ENCODE results near the gene NINJ2. TPM values are rescaled to one million over a fixed set of nuclear protein-coding genes. Genes with fewer than 3 reads are reported as not detected.

Gene NINJ2
- total RNA-seq, 4 donors from 2014 or later: 3.8 to 8.3 (median 5.2) TPM; not detected in 1

DNA sequence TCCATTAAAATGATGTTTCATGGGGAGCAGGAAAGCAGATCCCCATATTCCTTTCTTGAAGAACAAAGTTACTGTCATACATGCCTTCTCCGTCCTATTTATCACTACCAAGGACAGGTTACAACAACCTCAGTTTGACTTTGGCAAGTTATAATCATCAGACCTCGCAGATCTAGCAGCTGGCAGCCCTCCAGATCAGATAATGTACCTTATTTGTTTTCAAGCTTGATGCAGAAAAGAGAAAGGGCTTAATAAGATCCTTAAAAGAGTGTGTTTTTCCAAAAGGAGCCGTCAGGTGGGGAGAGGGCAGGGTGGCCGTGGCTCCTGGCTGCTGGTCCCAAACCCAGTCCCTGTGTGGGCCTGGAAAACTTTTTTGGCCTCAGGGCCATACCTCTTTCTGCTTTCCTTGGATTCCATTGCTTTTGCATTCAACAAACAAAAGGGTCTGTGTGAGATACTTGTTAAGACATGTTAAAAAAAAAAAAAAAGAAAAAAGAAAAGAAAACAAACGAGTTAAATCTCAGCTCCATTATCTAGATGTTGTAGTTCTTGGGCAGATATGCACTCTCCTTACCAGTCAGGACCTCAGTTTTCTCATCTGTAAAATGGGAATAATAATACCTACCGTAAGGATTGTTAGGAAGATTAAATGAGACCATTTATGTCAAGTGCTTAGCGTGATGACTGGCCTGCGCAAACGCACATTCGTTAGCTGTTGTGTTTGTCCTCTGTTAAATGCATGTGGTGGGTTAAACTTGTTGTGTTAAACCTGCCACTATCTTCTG lies 138.9 kb downstream of the NINJ2 start:
- TF ChIP-seq POLR2A (IDR thresholded peaks at IDR 0.05): no peak
- TF ChIP-seq CTCF (IDR thresholded peaks at IDR 0.05): no peak
- no peaks in the 10 kb centered on the region for H3K4me1 ChIP-seq
- no peak overlapping the region for H3K4me3 ChIP-seq
- no peaks in the 10 kb centered on the region for H3K27me3 ChIP-seq
- H3K27ac ChIP-seq: no peak overlapping the region
- DNase-seq: no peak
- H3K9me3 ChIP-seq: no peaks in the 10 kb centered on the region
- no peaks in the 10 kb centered on the region for H3K36me3 ChIP-seq

DNA sequence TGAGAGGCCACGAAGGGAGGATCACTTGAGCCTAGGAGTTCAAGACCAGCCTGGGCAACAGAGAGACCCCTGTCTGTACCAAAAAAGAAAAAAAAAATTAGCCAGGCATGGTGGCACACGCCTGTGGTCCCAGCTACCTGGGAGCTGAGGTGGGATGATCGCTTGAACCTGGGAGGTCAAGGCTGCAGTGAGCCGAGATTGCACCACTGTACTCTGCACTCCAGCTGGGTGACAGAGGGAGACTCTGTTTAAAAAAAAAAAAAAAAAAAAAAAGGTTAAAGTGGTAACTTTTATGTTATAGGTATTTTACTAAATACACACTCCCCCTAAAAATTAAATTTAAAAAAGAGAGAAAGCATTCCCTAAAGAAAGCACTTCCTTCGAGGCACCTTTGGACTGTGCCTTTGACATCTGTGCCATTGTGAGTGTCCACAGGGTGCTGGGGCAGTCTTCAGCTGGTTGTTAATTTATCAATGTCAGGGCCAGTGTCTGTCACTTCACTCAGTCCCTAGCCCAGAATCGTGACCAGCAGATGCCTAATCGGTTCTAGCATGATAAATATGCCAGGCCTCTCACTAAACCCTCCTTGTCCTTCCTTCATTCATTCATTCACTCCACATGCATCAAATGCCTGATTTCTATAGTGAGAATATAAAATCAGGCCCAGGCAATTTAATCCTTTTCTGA lies 140.4 kb downstream of the NINJ2 start:
- Histone ChIP-seq H3K9me3 (no peaks in the 10 kb centered on the region), H3K27ac (no peak overlapping the region), H3K36me3 (no peaks in the 10 kb centered on the region), H3K4me1 (no peaks in the 10 kb centered on the region), H3K4me3 (no peak overlapping the region), H3K27me3 (no peaks in the 10 kb centered on the region)
- no peak for DNase-seq
- TF ChIP-seq POLR2A (IDR thresholded peaks at IDR 0.05) (no peak), CTCF (IDR thresholded peaks at IDR 0.05) (no peak)

- H3K27ac ChIP-seq: no peak overlapping the region
- H3K4me1 ChIP-seq: no peaks in the 10 kb centered on the region
- TF ChIP-seq CTCF (IDR thresholded peaks at IDR 0.05) (no peak), POLR2A (IDR thresholded peaks at IDR 0.05) (no peak)
- H3K4me3 ChIP-seq: no peak overlapping the region
- no peak for DNase-seq
- no peaks in the 10 kb centered on the region for H3K9me3 ChIP-seq
- no peaks in the 10 kb centered on the region for H3K27me3 ChIP-seq
- no peaks in the 10 kb centered on the region for H3K36me3 ChIP-seq
Measured at GRCh38 chr12:520119-520518, 143.1 kb downstream of the NINJ2 start.

DNA sequence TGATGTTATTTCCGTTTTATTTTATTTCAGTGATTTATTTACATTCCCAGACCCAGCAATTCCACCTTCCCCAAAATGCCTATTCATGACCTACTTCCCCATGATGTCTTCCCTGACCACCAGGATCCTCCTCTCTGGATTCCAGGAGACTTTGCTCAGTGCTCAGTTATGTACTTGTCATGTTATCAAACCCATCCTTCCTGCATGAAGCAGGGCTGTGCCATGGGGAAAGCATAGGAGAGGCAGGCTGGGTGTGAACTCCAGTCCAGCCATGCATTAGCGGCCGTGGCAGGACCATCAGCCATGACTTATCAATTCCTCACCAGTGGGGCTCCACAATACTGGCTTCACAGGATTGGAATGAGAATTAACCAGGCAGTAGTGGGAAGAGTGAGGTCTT lies 145.7 kb downstream of the NINJ2 start:
- H3K4me1 ChIP-seq: no peaks in the 10 kb centered on the region
- H3K27me3 ChIP-seq: no peaks in the 10 kb centered on the region
- no peak overlapping the region for H3K4me3 ChIP-seq
- peak in 1 of 3 donors; percentile 10 for DNase-seq
- H3K27ac ChIP-seq: no peak overlapping the region
- H3K36me3 ChIP-seq: no peaks in the 10 kb centered on the region
- no peaks in the 10 kb centered on the region for H3K9me3 ChIP-seq
- TF ChIP-seq CTCF (IDR thresholded peaks at IDR 0.05): no peak
- TF ChIP-seq POLR2A (IDR thresholded peaks at IDR 0.05): no peak

Small RNAs within 50 kb of the gene (small RNA-seq; reads per million reads assigned to genes)
- 0 reads per million in 2 donors for gene RNU7-103P

Other genes starting within 250 kb of the NINJ2 start
- gene B4GALNT3, start 203.5 kb downstream of the NINJ2 start, total RNA-seq: 10 to 100 TPM in 3 of 4 donors, 1 to 10 TPM in 1; 9.1 to 30.3 (median 12.5) TPM
- 100 to 1,000 TPM in 3 of 4 donors, 10 to 100 TPM in 1; 83.2 to 198 (median 144) TPM for gene WNK1, start 89.1 kb upstream of the NINJ2 start, total RNA-seq